GM08714 (cell line): ENCODE results near the gene TEX14.

ENCODE experiments used
- H3K4me3 ChIP-seq: fragments of 200-500 bp; sonication (Bioruptor generic); 2 replicates; pipeline ENCODE4 v1.5.1; 2014; ENCODE audit warnings: mild to moderate bottlenecking, low read length, inconsistent platforms
- ZNF274 ChIP-seq: IDR thresholded peaks from 2 replicates; pipeline ENCODE4 v1.6.1; 2012; ENCODE audit warnings: mild to moderate bottlenecking, low read depth, low read length

The TEX14 gene

DNA sequence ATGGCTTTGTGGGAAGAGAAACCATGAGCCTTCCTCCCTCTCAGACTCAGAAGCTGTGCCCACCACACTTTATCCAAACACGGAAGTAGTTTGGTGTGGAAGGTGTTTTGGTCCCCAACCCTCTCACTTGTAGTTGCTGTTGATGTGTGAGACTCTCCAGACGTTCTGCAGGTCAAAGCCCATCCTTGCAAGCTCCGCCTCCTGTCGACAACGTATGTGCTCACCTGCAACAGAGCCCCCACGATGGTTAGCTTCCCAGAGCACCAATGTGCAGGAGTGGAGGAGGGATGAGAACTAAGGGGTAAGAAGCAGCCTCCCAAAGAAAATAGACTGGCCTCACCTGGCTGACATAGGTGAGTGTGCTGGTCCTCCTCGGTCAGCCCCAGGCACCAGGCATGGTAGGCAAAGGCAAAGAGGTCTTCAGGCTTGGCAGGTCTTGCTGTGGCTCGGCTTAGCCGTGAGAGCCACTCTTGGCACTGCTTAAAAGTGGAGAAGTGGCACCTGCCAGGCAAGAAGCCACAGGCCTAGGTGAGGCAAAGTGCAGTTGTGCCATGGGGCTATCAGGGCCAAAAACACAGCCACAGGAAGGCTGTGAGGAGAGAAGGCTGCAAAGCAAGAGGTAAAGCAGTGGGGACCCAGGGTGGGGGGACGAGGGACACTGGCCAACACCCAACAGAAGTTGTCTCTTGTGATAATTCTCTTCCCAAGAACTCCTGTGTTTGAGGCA, 183.3 kb downstream of the TEX14 start:
- TF ChIP-seq ZNF274, result no peak
- no peak overlapping the region for H3K4me3 ChIP-seq

GRCh38 chr17:58507123-58507634, 184.7 kb downstream of the TEX14 start:
- H3K4me3 ChIP-seq, result no peak overlapping the region
- TF ChIP-seq ZNF274, result no peak
